ENCODE data around the gene SRR.

DNA sequence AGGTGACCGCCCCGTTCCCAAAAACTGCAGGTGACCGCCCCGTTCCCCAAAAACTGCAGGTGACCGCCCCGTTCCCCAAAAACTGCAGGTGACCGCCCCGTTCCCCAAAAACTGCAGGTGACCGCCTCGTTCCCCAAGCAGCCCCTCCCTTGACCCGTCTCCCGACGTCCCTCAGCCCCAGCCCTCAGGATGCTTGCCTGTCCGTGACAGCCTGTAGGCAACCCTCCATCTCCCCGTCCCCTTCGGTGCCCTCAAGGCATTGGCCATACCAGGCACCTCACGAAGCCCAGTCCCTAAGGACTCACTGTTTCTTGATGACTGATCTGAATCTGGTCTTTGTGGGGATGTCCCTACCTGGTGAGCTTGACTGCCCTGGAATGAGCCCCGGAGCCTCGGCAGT, 58.7 kb downstream of the SRR start:
- TF ChIP-seq, protein P1, sequence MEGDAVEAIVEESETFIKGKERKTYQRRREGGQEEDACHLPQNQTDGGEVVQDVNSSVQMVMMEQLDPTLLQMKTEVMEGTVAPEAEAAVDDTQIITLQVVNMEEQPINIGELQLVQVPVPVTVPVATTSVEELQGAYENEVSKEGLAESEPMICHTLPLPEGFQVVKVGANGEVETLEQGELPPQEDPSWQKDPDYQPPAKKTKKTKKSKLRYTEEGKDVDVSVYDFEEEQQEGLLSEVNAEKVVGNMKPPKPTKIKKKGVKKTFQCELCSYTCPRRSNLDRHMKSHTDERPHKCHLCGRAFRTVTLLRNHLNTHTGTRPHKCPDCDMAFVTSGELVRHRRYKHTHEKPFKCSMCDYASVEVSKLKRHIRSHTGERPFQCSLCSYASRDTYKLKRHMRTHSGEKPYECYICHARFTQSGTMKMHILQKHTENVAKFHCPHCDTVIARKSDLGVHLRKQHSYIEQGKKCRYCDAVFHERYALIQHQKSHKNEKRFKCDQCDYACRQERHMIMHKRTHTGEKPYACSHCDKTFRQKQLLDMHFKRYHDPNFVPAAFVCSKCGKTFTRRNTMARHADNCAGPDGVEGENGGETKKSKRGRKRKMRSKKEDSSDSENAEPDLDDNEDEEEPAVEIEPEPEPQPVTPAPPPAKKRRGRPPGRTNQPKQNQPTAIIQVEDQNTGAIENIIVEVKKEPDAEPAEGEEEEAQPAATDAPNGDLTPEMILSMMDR (IDR thresholded peaks at IDR 0.05) = no peak
- TF ChIP-seq POLR2AphosphoS5 (IDR thresholded peaks at IDR 0.05; ENCODE audit: low read depth, low read length) (no peak), SIN3A (IDR thresholded peaks at IDR 0.05; ENCODE audit: borderline replicate concordance, insufficient read depth, low read depth, low read length) (no peak)
- TF ChIP-seq, protein P2, sequence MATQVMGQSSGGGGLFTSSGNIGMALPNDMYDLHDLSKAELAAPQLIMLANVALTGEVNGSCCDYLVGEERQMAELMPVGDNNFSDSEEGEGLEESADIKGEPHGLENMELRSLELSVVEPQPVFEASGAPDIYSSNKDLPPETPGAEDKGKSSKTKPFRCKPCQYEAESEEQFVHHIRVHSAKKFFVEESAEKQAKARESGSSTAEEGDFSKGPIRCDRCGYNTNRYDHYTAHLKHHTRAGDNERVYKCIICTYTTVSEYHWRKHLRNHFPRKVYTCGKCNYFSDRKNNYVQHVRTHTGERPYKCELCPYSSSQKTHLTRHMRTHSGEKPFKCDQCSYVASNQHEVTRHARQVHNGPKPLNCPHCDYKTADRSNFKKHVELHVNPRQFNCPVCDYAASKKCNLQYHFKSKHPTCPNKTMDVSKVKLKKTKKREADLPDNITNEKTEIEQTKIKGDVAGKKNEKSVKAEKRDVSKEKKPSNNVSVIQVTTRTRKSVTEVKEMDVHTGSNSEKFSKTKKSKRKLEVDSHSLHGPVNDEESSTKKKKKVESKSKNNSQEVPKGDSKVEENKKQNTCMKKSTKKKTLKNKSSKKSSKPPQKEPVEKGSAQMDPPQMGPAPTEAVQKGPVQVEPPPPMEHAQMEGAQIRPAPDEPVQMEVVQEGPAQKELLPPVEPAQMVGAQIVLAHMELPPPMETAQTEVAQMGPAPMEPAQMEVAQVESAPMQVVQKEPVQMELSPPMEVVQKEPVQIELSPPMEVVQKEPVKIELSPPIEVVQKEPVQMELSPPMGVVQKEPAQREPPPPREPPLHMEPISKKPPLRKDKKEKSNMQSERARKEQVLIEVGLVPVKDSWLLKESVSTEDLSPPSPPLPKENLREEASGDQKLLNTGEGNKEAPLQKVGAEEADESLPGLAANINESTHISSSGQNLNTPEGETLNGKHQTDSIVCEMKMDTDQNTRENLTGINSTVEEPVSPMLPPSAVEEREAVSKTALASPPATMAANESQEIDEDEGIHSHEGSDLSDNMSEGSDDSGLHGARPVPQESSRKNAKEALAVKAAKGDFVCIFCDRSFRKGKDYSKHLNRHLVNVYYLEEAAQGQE (IDR thresholded peaks at IDR 0.05; ENCODE audit: insufficient read depth in 1 of 2, low read depth in 2 of 2, low read length in 1 of 2) = no peak
